ENCODE measurements around the gene NFKB2. TPM values are rescaled to one million over a fixed set of nuclear protein-coding genes. Genes with fewer than 3 reads are reported as not detected.

Gene NFKB2
- 19.2 and 52.1 TPM in 2 replicates for total RNA-seq

GRCh38 chr10:102395400-102396316 is at the start of gene NFKB2:
TSS of gene NFKB2 (plus strand) at chr10:102395705. CDS start at chr10:102395960, 255 bp downstream.

GRCh38 chr10:102418622-102419268 is 23.2 kb downstream of the NFKB2 start, which contains the start of gene PSD:
TSS of gene PSD (minus strand) at chr10:102418785. CDS start at chr10:102417038, 1,747 bp downstream.

GRCh38 chr10:102420714-102421506 is 25.4 kb downstream of the NFKB2 start, which contains the start of gene FBXL15:
TSS of gene FBXL15 (plus strand) at chr10:102420836. CDS start at chr10:102421130, 294 bp downstream.

DNA sequence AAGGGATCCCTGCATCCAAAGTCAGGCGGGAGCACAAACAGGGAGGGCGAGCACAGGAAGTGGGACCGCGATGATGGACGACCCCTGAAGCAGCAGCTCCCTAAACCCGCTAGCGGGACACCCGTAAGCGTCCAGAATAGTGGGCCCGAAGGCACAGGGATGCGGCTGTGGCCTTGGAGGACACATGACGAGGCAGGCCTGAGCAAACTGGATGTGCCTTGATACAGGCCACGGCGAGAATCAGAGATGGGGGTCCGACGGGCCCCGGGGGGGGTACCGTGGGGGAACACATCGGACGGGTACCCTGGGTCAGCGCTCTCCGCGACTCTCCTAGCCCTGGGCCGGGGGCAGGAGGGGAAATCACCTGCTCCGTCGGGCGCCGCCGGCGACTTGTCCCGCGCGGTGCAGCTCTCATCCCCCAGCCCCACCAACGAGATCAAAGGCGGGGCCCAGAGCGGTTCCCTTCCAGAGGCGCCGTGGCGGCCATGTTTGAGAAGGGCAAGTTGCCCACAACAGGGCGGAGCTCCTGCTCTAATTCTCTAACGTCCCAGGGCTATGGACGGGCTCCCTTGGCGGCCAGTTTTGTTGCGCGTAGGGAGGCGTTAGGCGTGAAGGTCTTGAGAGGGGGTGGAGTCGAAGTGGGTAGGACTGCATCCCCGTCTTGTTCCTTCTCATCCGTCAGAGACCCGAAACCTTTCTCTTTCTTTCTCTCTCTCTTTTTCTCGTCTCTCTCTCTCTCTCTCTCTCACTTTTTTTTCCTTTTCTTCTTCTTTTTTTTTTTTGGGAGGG is 36.9 kb downstream of the NFKB2 start, which contains the start of gene CUEDC2:
Gene CUEDC2, minus strand, starts transcription at position 413 of the 789 bp plus-strand sequence. CDS start 7,386 bp downstream, outside the sequence.

DNA sequence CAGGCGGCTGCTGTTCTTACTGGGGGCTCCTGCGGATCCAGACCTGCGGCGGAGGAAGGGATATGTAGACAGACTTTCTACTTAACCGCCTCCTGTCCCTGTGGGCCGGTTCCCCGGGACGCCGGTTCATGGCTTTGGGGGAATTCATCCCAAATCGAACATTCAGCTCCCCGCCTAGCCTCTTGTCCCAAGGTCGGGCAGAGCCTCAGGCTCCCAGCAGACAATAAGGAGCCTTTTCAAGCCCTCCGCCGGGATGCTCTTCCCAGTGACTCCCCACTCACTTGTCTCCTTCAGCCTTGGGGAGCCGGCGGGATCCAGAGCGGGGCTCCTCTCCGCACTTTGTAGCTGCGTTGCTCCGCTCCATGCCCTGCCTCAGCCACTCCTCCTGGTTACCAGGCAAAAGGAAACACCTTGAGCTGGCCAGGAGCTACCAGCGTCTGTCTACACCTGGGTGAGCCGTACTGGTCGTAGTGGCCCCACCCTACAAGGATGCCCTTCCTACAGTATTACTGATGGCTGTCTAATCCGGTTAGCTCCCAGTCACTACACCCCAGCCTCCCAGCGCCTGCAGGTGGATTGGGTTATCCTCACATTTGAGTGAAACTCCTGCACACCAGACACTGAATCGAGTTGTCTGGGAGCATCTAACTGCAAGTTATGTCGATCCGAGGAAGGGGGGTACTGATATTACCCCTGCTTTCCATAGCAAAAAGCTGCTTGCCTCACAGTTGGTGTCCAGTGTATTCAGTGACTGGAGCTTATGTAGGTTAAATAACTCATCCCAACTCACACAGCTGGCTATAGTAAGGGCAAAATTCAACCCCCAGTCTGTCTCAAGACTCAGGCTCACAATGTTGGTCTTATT is 55.8 kb downstream of the NFKB2 start, which contains the start of gene C10orf95:
Gene C10orf95, minus strand, starts transcription at position 439 of the 865 bp plus-strand sequence. CDS start 450 bp downstream, outside the sequence.

Other genes starting within 250 kb of the NFKB2 start
- 59.4 and 68.0 TPM in 2 replicates for gene NOLC1, start 243.3 kb upstream of the NFKB2 start, total RNA-seq
- gene ELOVL3, start 169.4 kb upstream of the NFKB2 start, total RNA-seq = 1.3 TPM in 1 of 2 replicates, not detected in the other
- 0.16 and 1.3 TPM in 2 replicates for gene PITX3, start 154.2 kb upstream of the NFKB2 start, total RNA-seq
- 30.1 and 39.0 TPM in 2 replicates for gene GBF1, start 150.2 kb upstream of the NFKB2 start, total RNA-seq
- 6.8 and 12.2 TPM in 2 replicates for gene PSD, start 23.1 kb downstream of the NFKB2 start, total RNA-seq
- gene FBXL15, start 25.1 kb downstream of the NFKB2 start, total RNA-seq = 14.6 and 14.7 TPM in 2 replicates
- 122 and 133 TPM in 2 replicates for gene CUEDC2, start 36.9 kb downstream of the NFKB2 start, total RNA-seq
- not detected in 2 replicates for gene C10orf95, start 55.8 kb downstream of the NFKB2 start, total RNA-seq
- gene ACTR1A, start 107.0 kb downstream of the NFKB2 start, total RNA-seq = 116 and 169 TPM in 2 replicates
- 7.2 and 14.1 TPM in 2 replicates for gene SUFU, start 108.3 kb downstream of the NFKB2 start, total RNA-seq
- 112 and 131 TPM in 2 replicates for gene TRIM8, start 248.8 kb downstream of the NFKB2 start, total RNA-seq

Measured in epithelial cell of alveolus of lung (primary cell).